ENCODE results near the gene SWT1. TPM values are rescaled to one million over a fixed set of nuclear protein-coding genes. Genes with fewer than 3 reads are reported as not detected.

SWT1 gene
- total and polyA plus RNA-seq, 2 of the 13 experiments (the other 11 are each of a cell fraction or from before 2014, with no cell fraction given): 1.7 to 2.5 TPM

DNA sequence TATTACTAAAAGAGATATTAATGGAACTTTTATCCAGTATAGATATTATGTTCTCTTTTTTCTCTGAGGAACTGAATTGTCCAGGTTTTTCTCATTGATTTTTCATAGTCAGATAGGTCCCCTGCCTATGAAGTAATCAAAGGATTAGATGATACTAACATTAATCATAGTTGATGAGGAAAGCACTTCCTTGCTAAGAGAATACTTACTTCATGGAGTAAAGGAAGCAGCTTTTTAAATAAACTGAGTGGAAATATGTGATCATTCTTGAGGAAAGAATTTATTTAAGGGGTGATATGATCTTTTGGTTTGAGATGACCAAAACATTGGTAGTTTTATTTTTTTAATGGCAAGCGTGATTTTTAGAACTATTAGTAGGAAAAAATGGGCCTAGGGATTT lies 58.9 kb downstream of the SWT1 start:
- CTCF ChIA-PET (ENCODE audit: low intra/inter-chr PET ratio, low total read pairs): no interaction called here
- in situ Hi-C loops (cut with HindIII; ENCODE audit: extremely low pct_ligation_motif_present, low pct_unique_long_range_greater_than_20kb) (no loop called here), intact Hi-C loops (cut with micrococcal nuclease; ENCODE audit: unreplicated experiment) (no loop called here)
- FAIRE-seq (no peak), DNase-seq (ENCODE audit: low spot score) (no peak), ATAC-seq (no peak)
- Histone ChIP-seq H3K79me2 (ENCODE audit: insufficient read depth, low read length) (no peaks in the 10 kb centered on the region), H3K9me3 (ENCODE audit: low read length) (no peaks in the 10 kb centered on the region), H4K20me1 (ENCODE audit: insufficient read depth, low read length) (no peaks in the 10 kb centered on the region), H3K4me2 (ENCODE audit: low read depth, low read length) (no peak overlapping the region), H2AFZ (ENCODE audit: low read length) (no peak overlapping the region), H3K36me3 (replicated peaks in 1 of 2; ENCODE audit: control insufficient read depth in 1 of 2, insufficient read depth in 2 of 2, low read length in 2 of 2) (no peaks in the 10 kb centered on the region), H3K27me3 (ENCODE audit: control insufficient read depth in 1 of 2, insufficient read depth in 2 of 2, low read length in 2 of 2) (no peaks in the 10 kb centered on the region), H3K4me1 (ENCODE audit: insufficient read depth, low read length) (no peaks in the 10 kb centered on the region), H3K9ac (ENCODE audit: insufficient read depth, low read depth, low read length) (no peak overlapping the region), H3K4me3 (replicated peaks in 1 of 3; ENCODE audit: insufficient read depth in 1 of 3, low read depth in 2 of 3, low read length in 3 of 3) (no peak overlapping the region), H3K27ac (ENCODE audit: extremely low read length, insufficient read depth, low read length) (no peak overlapping the region)
- POLR2A ChIA-PET: no interaction called here
- 77% methylated on average over 1 of the region's 1 CpG for WGBS (ENCODE audit: low lambda C conversion rate)
- TF ChIP-seq ZSCAN12 (CRISPR knock-in tag; IDR thresholded peaks at IDR 0.05) (no peak), ZNF256 (CRISPR knock-in tag; conservative IDR thresholded peaks at IDR 0.05) (no peak), TRIM24 (CRISPR knock-in tag; IDR thresholded peaks at IDR 0.05) (no peak), ZNF749 (CRISPR knock-in tag; IDR thresholded peaks at IDR 0.05; ENCODE audit: borderline replicate concordance) (no peak), HCFC1 (IDR thresholded peaks at IDR 0.05; ENCODE audit: low read depth, low read length) (no peak), ZNF205 (CRISPR knock-in tag; IDR thresholded peaks at IDR 0.05) (no peak), SMC3 (IDR thresholded peaks at IDR 0.05; ENCODE audit: low read length) (no peak), HNRNPUL1 (IDR thresholded peaks at IDR 0.05; ENCODE audit: low read depth, low read length) (no peak), ZSCAN29 (CRISPR knock-in tag; conservative IDR thresholded peaks at IDR 0.05) (no peak)
- TF ChIP-seq, protein P1, sequence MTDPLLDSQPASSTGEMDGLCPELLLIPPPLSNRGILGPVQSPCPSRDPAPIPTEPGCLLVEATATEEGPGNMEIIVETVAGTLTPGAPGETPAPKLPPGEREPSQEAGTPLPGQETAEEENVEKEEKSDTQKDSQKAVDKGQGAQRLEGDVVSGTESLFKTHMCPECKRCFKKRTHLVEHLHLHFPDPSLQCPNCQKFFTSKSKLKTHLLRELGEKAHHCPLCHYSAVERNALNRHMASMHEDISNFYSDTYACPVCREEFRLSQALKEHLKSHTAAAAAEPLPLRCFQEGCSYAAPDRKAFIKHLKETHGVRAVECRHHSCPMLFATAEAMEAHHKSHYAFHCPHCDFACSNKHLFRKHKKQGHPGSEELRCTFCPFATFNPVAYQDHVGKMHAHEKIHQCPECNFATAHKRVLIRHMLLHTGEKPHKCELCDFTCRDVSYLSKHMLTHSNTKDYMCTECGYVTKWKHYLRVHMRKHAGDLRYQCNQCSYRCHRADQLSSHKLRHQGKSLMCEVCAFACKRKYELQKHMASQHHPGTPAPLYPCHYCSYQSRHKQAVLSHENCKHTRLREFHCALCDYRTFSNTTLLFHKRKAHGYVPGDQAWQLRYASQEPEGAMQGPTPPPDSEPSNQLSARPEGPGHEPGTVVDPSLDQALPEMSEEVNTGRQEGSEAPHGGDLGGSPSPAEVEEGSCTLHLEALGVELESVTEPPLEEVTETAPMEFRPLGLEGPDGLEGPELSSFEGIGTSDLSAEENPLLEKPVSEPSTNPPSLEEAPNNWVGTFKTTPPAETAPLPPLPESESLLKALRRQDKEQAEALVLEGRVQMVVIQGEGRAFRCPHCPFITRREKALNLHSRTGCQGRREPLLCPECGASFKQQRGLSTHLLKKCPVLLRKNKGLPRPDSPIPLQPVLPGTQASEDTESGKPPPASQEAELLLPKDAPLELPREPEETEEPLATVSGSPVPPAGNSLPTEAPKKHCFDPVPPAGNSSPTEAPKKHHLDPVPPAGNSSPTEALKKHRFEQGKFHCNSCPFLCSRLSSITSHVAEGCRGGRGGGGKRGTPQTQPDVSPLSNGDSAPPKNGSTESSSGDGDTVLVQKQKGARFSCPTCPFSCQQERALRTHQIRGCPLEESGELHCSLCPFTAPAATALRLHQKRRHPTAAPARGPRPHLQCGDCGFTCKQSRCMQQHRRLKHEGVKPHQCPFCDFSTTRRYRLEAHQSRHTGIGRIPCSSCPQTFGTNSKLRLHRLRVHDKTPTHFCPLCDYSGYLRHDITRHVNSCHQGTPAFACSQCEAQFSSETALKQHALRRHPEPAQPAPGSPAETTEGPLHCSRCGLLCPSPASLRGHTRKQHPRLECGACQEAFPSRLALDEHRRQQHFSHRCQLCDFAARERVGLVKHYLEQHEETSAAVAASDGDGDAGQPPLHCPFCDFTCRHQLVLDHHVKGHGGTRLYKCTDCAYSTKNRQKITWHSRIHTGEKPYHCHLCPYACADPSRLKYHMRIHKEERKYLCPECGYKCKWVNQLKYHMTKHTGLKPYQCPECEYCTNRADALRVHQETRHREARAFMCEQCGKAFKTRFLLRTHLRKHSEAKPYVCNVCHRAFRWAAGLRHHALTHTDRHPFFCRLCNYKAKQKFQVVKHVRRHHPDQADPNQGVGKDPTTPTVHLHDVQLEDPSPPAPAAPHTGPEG (CRISPR knock-in tag; IDR thresholded peaks at IDR 0.05): no peak
- TF ChIP-seq, protein P2, sequence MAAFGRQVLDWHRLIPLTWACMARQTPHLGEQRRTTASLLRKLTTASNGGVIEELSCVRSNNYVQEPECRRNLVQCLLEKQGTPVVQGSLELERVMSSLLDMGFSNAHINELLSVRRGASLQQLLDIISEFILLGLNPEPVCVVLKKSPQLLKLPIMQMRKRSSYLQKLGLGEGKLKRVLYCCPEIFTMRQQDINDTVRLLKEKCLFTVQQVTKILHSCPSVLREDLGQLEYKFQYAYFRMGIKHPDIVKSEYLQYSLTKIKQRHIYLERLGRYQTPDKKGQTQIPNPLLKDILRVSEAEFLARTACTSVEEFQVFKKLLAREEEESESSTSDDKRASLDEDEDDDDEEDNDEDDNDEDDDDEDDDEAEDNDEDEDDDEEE (CRISPR knock-in tag; IDR thresholded peaks at IDR 0.05): no peak
- TF ChIP-seq, protein P3, sequence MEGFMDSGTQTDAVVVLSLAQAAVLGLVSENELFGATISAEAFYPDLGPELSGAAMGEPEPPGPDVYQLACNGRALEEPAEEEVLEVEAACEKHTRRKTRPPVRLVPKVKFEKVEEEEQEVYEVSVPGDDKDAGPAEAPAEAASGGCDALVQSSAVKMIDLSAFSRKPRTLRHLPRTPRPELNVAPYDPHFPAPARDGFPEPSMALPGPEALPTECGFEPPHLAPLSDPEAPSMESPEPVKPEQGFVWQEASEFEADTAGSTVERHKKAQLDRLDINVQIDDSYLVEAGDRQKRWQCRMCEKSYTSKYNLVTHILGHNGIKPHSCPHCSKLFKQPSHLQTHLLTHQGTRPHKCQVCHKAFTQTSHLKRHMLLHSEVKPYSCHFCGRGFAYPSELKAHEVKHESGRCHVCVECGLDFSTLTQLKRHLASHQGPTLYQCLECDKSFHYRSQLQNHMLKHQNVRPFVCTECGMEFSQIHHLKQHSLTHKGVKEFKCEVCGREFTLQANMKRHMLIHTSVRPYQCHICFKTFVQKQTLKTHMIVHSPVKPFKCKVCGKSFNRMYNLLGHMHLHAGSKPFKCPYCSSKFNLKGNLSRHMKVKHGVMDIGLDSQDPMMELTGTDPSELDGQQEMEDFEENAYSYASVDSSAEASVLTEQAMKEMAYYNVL (CRISPR knock-in tag; IDR thresholded peaks at IDR 0.05; ENCODE audit: borderline replicate concordance): no peak
- BruUV-seq (replicated peaks): no TSS peak

All from HepG2 (cell line).